22Rv1 (cell line): Measurements from ENCODE around the gene SIT1.

ENCODE experiments used
- CTCF ChIP-seq: fragments of 450-650 bp; IDR thresholded peaks from 2 replicates; pipeline ENCODE4 v1.5.1; 2017; ENCODE audit warnings: mild to moderate bottlenecking
- ZFX ChIP-seq: fragments of 450-650 bp; IDR thresholded peaks from 2 replicates; pipeline ENCODE4 v1.6.1; 2017; ENCODE audit warnings: antibody characterized with exemption, borderline replicate concordance

- TF ChIP-seq CTCF (no peak), ZFX (no peak)
Measured at GRCh38 chr9:35639631-35640030, 11.1 kb downstream of the SIT1 start.
